Activated CD8-positive, alpha-beta memory T cell treated with anti-CD3 and anti-CD28 coated beads, Interleukin-2, amount 50 U/mL, for 24 hours (primary cell): ENCODE results near the gene MTARC2.

Experiments used
- DNase-seq: peaks from one replicate; pipeline ENCODE4 v3.0.0-alpha.2; 2020; ENCODE audit errors: extremely low read depth

MTARC2 gene

DNA sequence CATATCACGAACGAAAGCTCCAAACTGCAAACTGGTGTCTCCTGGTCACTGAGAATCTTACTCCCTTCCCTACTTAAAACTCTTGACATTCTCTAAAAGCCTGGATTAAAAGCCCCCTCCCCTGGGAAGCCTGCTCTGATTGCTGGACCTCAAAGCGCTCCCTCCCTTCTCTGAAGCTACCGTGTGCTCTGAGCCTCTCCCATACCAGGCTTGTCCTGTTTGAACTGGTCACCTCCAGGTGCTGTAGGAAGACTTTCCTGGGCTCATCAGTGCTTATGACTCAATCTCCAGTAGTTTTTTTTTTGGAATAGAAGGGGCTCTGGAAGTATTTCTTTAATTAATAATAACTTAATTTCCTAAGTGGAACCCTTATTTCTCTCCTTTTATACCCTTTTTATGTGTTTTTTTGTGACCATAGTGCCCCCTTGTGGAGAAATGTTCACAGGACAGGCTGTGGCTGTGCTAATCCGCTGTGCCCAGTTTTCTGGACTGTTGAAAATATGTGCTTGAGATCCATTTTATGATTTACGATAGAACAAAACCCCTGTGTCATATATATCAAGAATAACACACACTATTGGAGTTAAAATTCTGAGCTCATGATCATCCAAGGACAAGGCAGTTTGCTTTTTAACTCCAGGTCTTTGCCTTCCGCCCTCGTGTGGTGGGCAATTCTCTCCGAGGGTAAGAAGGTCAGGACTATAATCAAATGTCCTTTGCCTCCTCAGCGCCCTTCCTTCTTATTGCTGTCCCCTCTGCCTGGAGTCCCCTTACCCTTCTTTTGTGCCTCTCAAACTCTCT, 55.5 kb downstream of the MTARC2 start:
- DNase-seq = no peak

DNA sequence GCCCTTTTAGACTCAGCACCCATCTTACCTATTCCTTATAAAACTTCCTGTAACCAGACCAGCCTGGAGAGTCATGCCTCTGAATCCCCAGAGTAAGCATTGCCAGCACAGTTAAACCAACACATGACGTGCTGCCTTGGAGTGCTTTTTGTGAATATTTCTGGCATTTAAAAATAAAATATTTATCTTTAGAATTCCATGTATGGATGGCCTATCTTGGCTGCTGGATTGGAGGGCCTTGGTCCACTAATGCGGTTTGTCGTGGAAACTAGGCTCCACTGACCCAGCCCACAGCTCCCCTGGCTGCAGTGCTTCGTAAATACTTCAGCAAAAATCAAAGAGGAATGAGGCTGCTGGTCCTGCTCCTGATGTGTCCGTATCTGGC, 56.1 kb downstream of the MTARC2 start:
- DNase-seq = no peak

- no peak for DNase-seq
These were observed 58.3 kb downstream of the MTARC2 start for GRCh38 chr1:220806408-220806807.

- DNase-seq = no peak
These were observed 59.6 kb downstream of the MTARC2 start for GRCh38 chr1:220807726-220808125.

- DNase-seq = no peak
These were observed 60.4 kb downstream of the MTARC2 start for GRCh38 chr1:220808345-220809186.

GRCh38 chr1:220809187-220809550, 61.0 kb downstream of the MTARC2 start:
- no peak for DNase-seq

DNA sequence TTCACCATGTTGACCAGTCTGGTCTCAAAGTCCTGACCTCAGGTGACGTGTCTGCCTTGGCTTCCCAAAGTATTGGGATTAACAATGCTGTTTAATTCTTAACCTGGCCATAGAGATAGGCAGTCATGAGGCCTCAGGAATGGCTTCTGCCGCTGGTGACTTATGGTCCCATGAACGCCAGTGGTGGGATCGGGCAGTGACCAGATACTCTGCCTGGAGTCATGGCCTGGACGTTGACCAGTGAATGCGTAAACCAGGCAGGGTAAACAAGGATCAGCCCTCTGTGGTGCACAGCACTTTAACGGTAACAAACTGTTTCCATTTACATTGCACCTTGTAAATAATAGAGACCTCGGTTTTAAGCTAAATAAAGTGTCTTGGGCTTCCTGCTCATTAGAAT, 61.6 kb downstream of the MTARC2 start:
- DNase-seq = no peak

DNA sequence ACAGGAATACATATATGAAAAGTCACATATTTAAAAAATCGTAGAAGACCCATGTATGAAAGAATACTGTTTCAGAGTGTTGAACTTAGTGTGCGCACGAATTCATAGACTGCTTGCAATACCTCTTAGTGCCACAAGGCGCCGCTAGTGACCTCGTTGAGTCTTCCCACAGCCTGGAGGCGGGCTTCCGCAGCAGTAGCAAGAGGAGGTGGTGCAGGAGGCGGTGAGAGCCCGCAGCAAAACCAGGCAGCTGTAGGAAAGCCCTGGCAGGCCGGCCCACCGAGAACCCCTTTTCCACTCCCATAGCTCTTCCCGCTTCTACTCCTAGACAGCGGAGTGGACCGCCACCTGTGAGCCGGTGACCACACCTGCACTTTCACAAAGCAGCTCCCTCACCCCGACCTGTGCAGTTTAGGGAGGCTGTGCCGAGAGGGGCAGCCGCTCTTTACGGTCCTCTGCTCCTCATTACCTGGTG, 62.1 kb downstream of the MTARC2 start:
- DNase-seq = peak; percentile 21

DNA sequence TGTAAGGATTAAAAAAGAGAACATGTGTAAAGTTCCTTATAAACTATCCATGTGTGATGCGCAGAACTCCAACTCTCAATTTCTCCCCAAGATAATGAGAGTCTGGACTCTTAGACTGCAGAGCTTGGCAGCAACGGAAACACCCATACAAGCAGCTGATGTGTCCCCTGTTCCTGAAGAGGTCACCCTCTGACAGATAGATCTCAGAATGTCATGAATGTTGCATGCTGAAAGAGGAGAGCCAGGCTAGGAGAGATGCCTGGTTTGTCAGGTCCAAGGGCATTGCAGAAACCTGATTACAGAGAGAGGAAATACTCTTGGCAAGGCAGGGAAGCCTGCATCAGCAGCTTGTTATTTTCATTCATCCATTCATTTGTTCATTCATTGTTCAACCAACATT, 62.8 kb downstream of the MTARC2 start:
- DNase-seq = no peak

- DNase-seq = no peak
These were observed 63.6 kb downstream of the MTARC2 start for GRCh38 chr1:220811695-220812094.

DNA sequence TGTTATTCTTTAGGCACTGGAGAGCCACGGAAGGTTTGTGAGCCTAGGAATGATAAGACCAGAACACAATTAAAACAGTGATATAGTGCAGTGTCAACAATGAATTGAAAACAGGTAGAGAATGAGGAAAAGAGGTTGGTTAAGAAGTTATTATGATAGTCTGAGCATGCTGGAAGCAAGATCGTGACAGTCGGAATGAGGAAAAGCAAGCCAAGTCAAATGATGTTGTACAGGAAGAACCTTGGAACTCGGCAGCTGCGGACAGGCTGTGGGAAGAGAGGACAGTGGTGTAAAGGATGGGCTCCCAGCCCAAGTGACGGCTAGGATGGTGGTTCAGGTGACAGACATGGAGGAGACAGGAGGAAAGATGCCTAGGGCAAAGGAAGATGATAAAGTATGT, 64.2 kb downstream of the MTARC2 start:
- no peak for DNase-seq

- no peak for DNase-seq
These were observed 64.9 kb downstream of the MTARC2 start for GRCh38 chr1:220813013-220813412.

DNA sequence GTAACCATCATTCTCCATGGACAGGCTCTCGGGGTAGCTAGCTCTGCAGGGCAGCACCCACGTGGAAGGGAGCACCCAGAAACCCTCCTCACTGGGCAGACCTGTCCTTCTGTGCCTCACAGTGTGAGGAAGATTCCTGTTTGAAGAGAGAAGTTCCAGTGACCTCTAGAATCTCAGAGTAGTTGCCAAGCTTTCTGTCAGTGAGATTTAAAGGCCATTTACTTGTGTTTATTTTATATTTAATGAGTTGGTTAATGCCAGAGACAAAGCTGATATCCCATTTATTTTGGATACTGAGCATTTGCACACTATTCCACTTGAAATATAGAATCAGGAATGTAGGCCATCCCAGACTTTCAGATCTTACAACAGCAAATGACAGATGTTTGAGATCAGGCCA, 67.3 kb downstream of the MTARC2 start:
- DNase-seq = no peak

GRCh38 chr1:220817907-220818306, 69.8 kb downstream of the MTARC2 start:
- no peak for DNase-seq

DNA sequence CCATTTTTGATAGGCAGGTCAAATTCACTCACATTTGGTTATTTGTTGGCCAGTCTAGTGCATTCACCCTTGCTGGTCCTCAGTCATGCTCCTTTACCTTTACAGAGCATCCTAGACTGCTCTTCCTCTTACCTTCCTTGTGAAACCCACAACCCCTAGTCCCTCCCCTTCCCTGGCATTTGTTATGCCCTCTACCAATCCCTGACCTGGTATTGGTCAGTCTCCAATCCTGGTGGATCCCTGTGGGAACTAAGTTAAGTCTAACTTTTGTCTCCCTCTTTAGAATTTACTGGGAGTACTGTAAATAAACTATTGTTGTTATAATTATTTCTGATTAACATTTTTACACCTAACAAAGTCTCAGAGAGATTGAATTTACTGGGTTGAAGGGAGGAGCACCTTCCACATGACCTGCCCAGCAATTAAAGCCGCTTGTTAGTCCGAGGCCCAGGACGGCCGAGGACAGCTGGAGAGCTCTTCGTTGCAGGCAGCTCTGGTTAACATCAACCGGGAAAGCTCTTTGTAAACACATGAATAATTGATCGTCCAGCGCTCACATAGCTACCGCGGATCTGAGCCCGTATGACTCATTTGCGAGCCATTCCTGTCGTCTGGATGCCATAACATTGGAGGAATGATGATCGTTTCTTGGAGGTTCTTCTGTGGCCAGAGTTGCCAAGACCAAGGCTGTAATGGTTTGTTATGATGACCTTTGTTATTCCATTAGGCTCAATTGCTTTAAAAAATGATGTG, 70.5 kb downstream of the MTARC2 start:
- DNase-seq = no peak

- DNase-seq = no peak
These were observed 71.4 kb downstream of the MTARC2 start for GRCh38 chr1:220819467-220820026.

DNA sequence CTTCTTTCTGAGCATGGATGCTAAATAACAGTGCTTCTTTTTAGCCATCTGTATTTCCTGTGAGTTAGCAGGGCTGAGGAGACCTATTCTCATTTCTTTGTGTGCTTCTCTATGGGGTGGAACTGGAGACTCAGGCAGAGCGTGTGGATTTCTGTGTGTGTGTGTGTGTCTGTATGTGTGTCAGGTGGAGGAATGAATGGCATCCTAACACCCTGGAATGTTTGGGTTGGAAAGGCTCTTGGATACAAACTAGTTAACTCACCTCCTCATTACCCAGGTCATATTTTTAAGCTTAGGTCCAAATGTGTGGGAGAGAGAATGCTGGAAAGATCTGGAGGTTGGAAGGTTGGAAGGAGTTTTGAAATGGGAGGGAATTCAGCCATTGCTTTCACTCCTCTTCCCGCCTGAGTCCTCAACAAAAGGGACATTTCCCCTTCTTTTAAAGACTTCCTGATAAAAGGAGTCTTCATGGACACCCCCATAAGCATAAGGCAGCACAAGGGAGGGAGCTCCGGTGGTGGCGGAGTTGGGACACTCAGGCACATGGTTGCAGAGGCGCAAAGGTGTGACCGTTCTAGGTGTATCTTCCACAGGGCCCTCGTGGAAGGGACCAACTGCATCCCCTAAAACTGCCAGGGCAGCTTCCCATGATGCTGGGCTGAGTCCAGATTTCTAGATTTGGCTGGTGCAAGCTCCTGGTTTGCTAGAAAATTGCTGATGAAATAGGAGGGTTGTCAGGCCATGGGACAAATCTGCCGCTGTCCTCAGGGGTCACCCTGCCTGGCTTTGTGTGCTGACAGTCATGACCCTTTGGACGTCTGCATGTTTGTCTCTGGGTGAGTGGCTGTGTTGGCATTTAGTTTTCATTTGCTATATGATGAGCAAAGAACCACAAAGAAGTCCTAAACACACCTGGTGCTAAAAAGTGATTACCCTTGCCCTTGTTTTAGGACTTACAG, 76.2 kb downstream of the MTARC2 start:
- no peak for DNase-seq

- no peak for DNase-seq
These were observed 77.9 kb downstream of the MTARC2 start for GRCh38 chr1:220825819-220826551.

- DNase-seq = no peak
These were observed 78.6 kb downstream of the MTARC2 start for GRCh38 chr1:220826729-220827128.
